Body of pancreas (tissue), 4 donors: Measurements from ENCODE around the gene RNF8. TPM values are rescaled to one million over a fixed set of nuclear protein-coding genes. Genes with fewer than 3 reads are reported as not detected.

ENCODE experiments used
- ATAC-seq: fragments of 150-250 bp; one replicate; pipeline ENCODE4 v1.9.1; 2016
- DNase-seq, 4 donors: peaks; one replicate each; pipeline ENCODE4 v3.0.0-alpha.2; 2019
- H3K27ac ChIP-seq, 4 donors: fragments of 200-600 bp; sonication (generic); 1 replicate in 3 of 4; 2 replicates in 1 of 4; pipeline versions ENCODE4 v1.5.1 to v1.6.1; 2016 to 2019; ENCODE audit warnings: mild to moderate bottlenecking in 1 of 4, mixed read lengths in 1 of 4, moderate library complexity in 1 of 4
- H3K27me3 ChIP-seq, 2 donors: fragments of 200-600 bp; sonication (generic); one replicate each; pipeline ENCODE4 v1.6.0; 2016; ENCODE audit warnings: mild to moderate bottlenecking in 1 of 2
- H3K36me3 ChIP-seq, 2 donors: fragments of 200-600 bp; sonication (generic); replicated peaks in 1 of 2; 2 replicates each; pipeline ENCODE4 v1.5.1; 2016; ENCODE audit warnings: low read depth in 2 of 2; ENCODE audit not compliant: insufficient read depth in 1 of 2
- H3K4me1 ChIP-seq: fragments of 200-600 bp; sonication (generic); one replicate; pipeline ENCODE4 v1.6.0; 2016
- H3K4me3 ChIP-seq, 2 donors: fragments of 200-600 bp; sonication (generic); 1 replicate in 1 of 2; 2 replicates in 1 of 2; pipeline ENCODE4 v1.5.1; 2016 to 2019
- H3K9me3 ChIP-seq, 3 donors: fragments of 200-600 bp; sonication (generic); 1 replicate in 2 of 3; 2 replicates in 1 of 3; pipeline ENCODE4 v1.5.1; 2016
- CTCF ChIP-seq, 7 experiments: fragments of 450-650 bp in 4 of 7; fragments of 200-600 bp in 3 of 7; sonication (generic) in 3 of 7; IDR thresholded peaks; one replicate each; pipeline ENCODE4 v1.5.1; 2016 to 2019; ENCODE audit warnings: antibody characterized with exemption in 7 of 7
- POLR2A ChIP-seq, 3 donors: fragments of 450-650 bp; IDR thresholded peaks; one replicate each; pipeline ENCODE4 v1.6.1; 2016; ENCODE audit warnings: antibody characterized with exemption in 3 of 3, mild to moderate bottlenecking in 2 of 3
- WGBS, 2 donors: methylation state at CpG; one replicate each; pipeline ENCODE4 v1.1.5; 2017; 5-methylcytosine and 5-hydroxymethylcytosine counted together
- intact Hi-C: fragments of 100-400 bp; cut with DNase I; formaldehyde crosslinking; loops from one replicate; pipeline ENCODE4 v1.15.1; 2023
- total RNA-seq, 2 donors: library from RNA; depleted of rRNA; stranded (reverse); fragments of >200 nt; gene quantifications; one replicate each; pipeline ENCODE4 v1.1.0, GENCODE V29; 2016

Gene RNF8
- total RNA-seq, 2 donors from 2014 or later = 6.0 to 15.5 TPM

GRCh38 chr6:37375376-37375775 lies 21.6 kb downstream of the RNF8 start:
- intact Hi-C loops = loop anchor here (10.0 kb wide), 1 partner anchor 189 kb away; no protein-coding TSS in a partner anchor
- no peak for TF ChIP-seq POLR2A (IDR thresholded peaks at IDR 0.05)
- TF ChIP-seq CTCF (IDR thresholded peaks at IDR 0.05) = no peak

GRCh38 chr6:37376078-37376743 lies 22.4 kb downstream of the RNF8 start:
- Histone ChIP-seq H3K36me3 (no peaks in the 10 kb centered on the region), H3K9me3 (no peaks in the 10 kb centered on the region), H3K4me1 (peaks cover 6% of the 10 kb centered on the region), H3K27ac (no peak overlapping the region), H3K27me3 (no peaks in the 10 kb centered on the region), H3K4me3 (no peak overlapping the region)
- no peak for DNase-seq
- no peak for ATAC-seq
- TF ChIP-seq POLR2A (IDR thresholded peaks at IDR 0.05) (no peak), CTCF (IDR thresholded peaks at IDR 0.05) (no peak)
- intact Hi-C loops = loop anchor here (10.0 kb wide), 1 partner anchor 189 kb away; no protein-coding TSS in a partner anchor
- 72 to 80% methylated on average over 4 of the region's 4 CpGs for WGBS, 2 donors

More at GRCh38 chr6:37375376-37375775, 21.6 kb downstream of the RNF8 start:
- Histone ChIP-seq H3K36me3 (no peaks in the 10 kb centered on the region), H3K4me3 (no peak overlapping the region), H3K27me3 (no peaks in the 10 kb centered on the region), H3K4me1 (peaks cover 6% of the 10 kb centered on the region), H3K27ac (no peak overlapping the region), H3K9me3 (no peaks in the 10 kb centered on the region)
- ATAC-seq (no peak), DNase-seq (no peak)

- 19 to 25% methylated on average over 2 of the region's 2 CpGs for WGBS, 2 donors
- no peaks in the 10 kb centered on the region for H3K27me3 ChIP-seq
- H3K9me3 ChIP-seq = no peaks in the 10 kb centered on the region
- no peak overlapping the region for H3K4me3 ChIP-seq
- ATAC-seq = peak; percentile 85
- intact Hi-C loops = no loop called here
- H3K4me1 ChIP-seq = no peaks in the 10 kb centered on the region
- H3K27ac ChIP-seq = no peak overlapping the region
- peak; percentile 38 to 73 (median 52) for DNase-seq
- no peaks in the 10 kb centered on the region for H3K36me3 ChIP-seq
- peak; percentile 47 to 86 (median 52) for TF ChIP-seq CTCF (IDR thresholded peaks at IDR 0.05)
- TF ChIP-seq POLR2A (IDR thresholded peaks at IDR 0.05) = no peak
Measured at GRCh38 chr6:37381579-37381978, 27.8 kb downstream of the RNF8 start.

GRCh38 chr6:37382994-37383765 lies 29.4 kb downstream of the RNF8 start:
- no peak for TF ChIP-seq CTCF (IDR thresholded peaks at IDR 0.05)
- TF ChIP-seq POLR2A (IDR thresholded peaks at IDR 0.05) = no peak
- WGBS, 2 donors = 87 to 94% methylated on average over 1 of the region's 1 CpG
- H3K36me3 ChIP-seq = no peaks in the 10 kb centered on the region

More at GRCh38 chr6:37382994-37383765, 29.4 kb downstream of the RNF8 start:
- intact Hi-C loops = no loop called here
- DNase-seq (no peak), ATAC-seq (no peak)
- Histone ChIP-seq H3K4me3 (no peak overlapping the region), H3K27me3 (no peaks in the 10 kb centered on the region), H3K27ac (no peak overlapping the region), H3K4me1 (no peaks in the 10 kb centered on the region), H3K9me3 (no peaks in the 10 kb centered on the region)
